ENCODE results near the gene RNF150.

- TF ChIP-seq POLR2A (IDR thresholded peaks at IDR 0.05) (no peak), CTCF (IDR thresholded peaks at IDR 0.05 in 4 of 5, conservative IDR thresholded peaks at IDR 0.05 in 1 of 5) (no peak)
These were observed 15.3 kb downstream of the RNF150 start for GRCh38 chr4:141117935-141118334.
